CD4-positive, alpha-beta memory T cell (primary cell): Measurements from ENCODE around the gene TNS1. TPM values are rescaled to one million over a fixed set of nuclear protein-coding genes. Genes with fewer than 3 reads are reported as not detected.

ENCODE experiments used
- CTCF ChIA-PET: fragments of 350-600 bp; sonication (Branson Sonifier 250); formaldehyde crosslinking; loops from one replicate; lab custom pipeline; 2021; ENCODE audit warnings: inconsistent platforms; ENCODE audit not compliant: partially characterized antibody; lab: Charles Lee
- POLR2A ChIA-PET: fragments of 350-600 bp; sonication (Branson Sonifier 250); formaldehyde crosslinking; loops from one replicate; lab custom pipeline; 2021; ENCODE audit not compliant: partially characterized antibody; lab: Charles Lee
- DNase-seq, 5 donors: peaks; one replicate each; pipeline versions ENCODE4 v3.0.0 to v3.0.0-alpha.2; 2020 to 2022; ENCODE audit warnings: mixed read lengths in 1 of 5
- H3K27ac ChIP-seq: one replicate; pipeline ENCODE4 v1.7.0; 2013; ENCODE audit warnings: low read depth, low read length
- H3K27me3 ChIP-seq: 2 replicates; pipeline ENCODE4 v1.7.0; 2013; ENCODE audit warnings: mild to moderate bottlenecking, low read length, moderate library complexity; ENCODE audit not compliant: insufficient read depth
- H3K36me3 ChIP-seq: 2 replicates; pipeline ENCODE4 v1.7.0; 2013; ENCODE audit warnings: mild to moderate bottlenecking, low read length, moderate library complexity; ENCODE audit not compliant: insufficient read depth
- H3K4me1 ChIP-seq: 2 replicates; pipeline ENCODE4 v1.7.0; 2013; ENCODE audit warnings: mild to moderate bottlenecking, low read length, moderate library complexity; ENCODE audit not compliant: insufficient read depth
- H3K4me3 ChIP-seq, 2 donors: one replicate each; pipeline ENCODE4 v1.7.0; 2013; ENCODE audit warnings: low read length in 2 of 2, mild to moderate bottlenecking in 1 of 2
- H3K9me3 ChIP-seq, 2 donors: one replicate each; pipeline ENCODE4 v1.7.0; 2013; ENCODE audit warnings: low read length in 2 of 2, control low read depth in 1 of 2; ENCODE audit not compliant: control insufficient read depth in 1 of 2
- H3K27ac Mint-ChIP-seq, 7 donors: one replicate each; pipeline ENCODE4 v1.8.0; 2020 to 2021; ENCODE audit warnings: mixed read lengths in 7 of 7, mild to moderate bottlenecking in 6 of 7, inconsistent platforms in 3 of 7, moderate library complexity in 3 of 7
- H3K27me3 Mint-ChIP-seq, 2 donors: one replicate each; pipeline ENCODE4 v1.8.0; 2020 to 2021; ENCODE audit warnings: mixed read lengths in 2 of 2
- H3K36me3 Mint-ChIP-seq, 2 donors: one replicate each; pipeline ENCODE4 v1.8.0; 2020 to 2021; ENCODE audit warnings: mixed read lengths in 2 of 2, inconsistent platforms in 1 of 2, mild to moderate bottlenecking in 1 of 2
- H3K4me1 Mint-ChIP-seq, 4 donors: one replicate each; pipeline ENCODE4 v1.8.0; 2020 to 2021; ENCODE audit warnings: mixed read lengths in 4 of 4, mild to moderate bottlenecking in 1 of 4
- H3K4me3 Mint-ChIP-seq, 8 donors: one replicate each; pipeline ENCODE4 v1.8.0; 2020 to 2021; ENCODE audit warnings: mixed read lengths in 8 of 8, mild to moderate bottlenecking in 7 of 8, moderate library complexity in 6 of 8, inconsistent platforms in 3 of 8
- H3K9me3 Mint-ChIP-seq, 8 donors: one replicate each; pipeline ENCODE4 v1.8.0; 2020 to 2021; ENCODE audit warnings: mixed read lengths in 8 of 8, mild to moderate bottlenecking in 5 of 8, inconsistent platforms in 3 of 8, moderate library complexity in 1 of 8
- intact Hi-C: fragments of 100-400 bp; cut with micrococcal nuclease; formaldehyde crosslinking; loops from one replicate; pipeline ENCODE4 v1.15.1; 2023
- polyA plus RNA-seq, 2 donors: library from polyadenylated mRNA; unstranded; fragments of 300-500 nt; fragmentation: Illumina TruSeq; gene quantifications; one replicate each; pipeline ENCODE4 v1.2.3, GENCODE V29; 2021
- total RNA-seq, 2 experiments: library from RNA; stranded (reverse); gene quantifications; one replicate each; pipeline ENCODE4 v1.2.3, GENCODE V29; 2021

Gene TNS1
- total and polyA plus RNA-seq, 4 experiments from 2014 or later: 0.78 to 1.2 TPM; not detected in 2

DNA sequence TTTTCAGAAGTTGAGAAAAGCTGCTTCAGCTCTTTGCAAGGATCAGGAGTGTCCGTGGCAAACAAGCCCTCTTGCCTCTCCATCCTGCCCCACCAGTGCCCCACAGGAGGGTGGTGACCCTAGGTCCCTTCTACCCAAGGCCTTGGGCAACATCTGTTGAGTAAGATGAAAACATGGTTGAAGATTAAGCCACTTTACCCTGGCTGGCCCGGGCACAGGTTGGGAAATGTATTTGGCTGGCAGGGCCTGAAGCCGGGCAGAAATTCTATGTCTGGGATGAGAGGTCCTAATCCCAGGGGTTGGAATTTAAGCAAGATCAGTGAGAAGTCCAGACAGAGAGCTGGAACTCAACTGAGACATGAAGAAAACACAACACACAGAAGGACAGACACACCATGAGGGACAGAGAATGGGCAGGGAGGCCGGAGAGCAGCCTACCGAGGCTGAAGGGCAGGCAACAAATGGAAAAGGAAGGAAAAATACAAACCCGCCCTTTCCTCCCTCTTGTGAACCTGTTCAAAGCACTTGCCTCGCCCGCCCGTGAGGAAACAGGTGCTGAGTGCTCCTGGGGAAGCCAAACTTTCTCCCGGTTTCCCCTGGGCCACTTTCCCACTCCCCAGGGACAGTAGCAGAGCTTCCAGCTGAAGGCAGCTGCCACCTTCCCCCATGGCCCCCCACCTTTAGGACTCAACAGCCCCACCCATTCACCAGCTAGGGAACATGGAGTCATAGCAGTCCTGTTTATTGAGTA is 86.1 kb downstream of the TNS1 start:
- H3K4me3 Mint-ChIP-seq: no peak overlapping the region
- CTCF ChIA-PET: no interaction called here

GRCh38 chr2:217915706-217916105 is 87.1 kb downstream of the TNS1 start:
- Mint-ChIP-seq H3K27me3 (peaks cover 4 to 22% of the 10 kb centered on the region in 2 donors), H3K36me3 (no peaks in the 10 kb centered on the region)
- intact Hi-C loops: no loop called here

More for the DNA sequence above, 86.1 kb downstream of the TNS1 start:
- intact Hi-C loops: no loop called here
- no peak overlapping the region for H3K27ac ChIP-seq
- Mint-ChIP-seq H3K4me1 (no peaks in the 10 kb centered on the region), H3K36me3 (no peaks in the 10 kb centered on the region), H3K27me3 (peaks cover 4 to 20% of the 10 kb centered on the region in 2 donors), H3K27ac (no peak overlapping the region), H3K9me3 (peaks cover 0 to 2% (median 0%) of the 10 kb centered on the region in 8 donors)
- no peaks in the 10 kb centered on the region for H3K27me3 ChIP-seq
- POLR2A ChIA-PET: no interaction called here
- no peak overlapping the region for H3K4me3 ChIP-seq
- no peak for DNase-seq
- no peaks in the 10 kb centered on the region for H3K4me1 ChIP-seq
- H3K9me3 ChIP-seq: no peaks in the 10 kb centered on the region
- H3K36me3 ChIP-seq: no peaks in the 10 kb centered on the region

GRCh38 chr2:217914878-217915277 is 87.9 kb downstream of the TNS1 start:
- Mint-ChIP-seq H3K27me3 (peaks cover 4 to 22% of the 10 kb centered on the region in 2 donors), H3K36me3 (no peaks in the 10 kb centered on the region), H3K9me3 (peaks cover 0 to 2% (median 0%) of the 10 kb centered on the region in 8 donors), H3K4me1 (no peaks in the 10 kb centered on the region), H3K27ac (no peak overlapping the region), H3K4me3 (no peak overlapping the region)
- no peaks in the 10 kb centered on the region for H3K4me1 ChIP-seq
- no peaks in the 10 kb centered on the region for H3K27me3 ChIP-seq
- no peak overlapping the region for H3K27ac ChIP-seq
- no peak for DNase-seq
- H3K4me3 ChIP-seq: no peak overlapping the region
- no peaks in the 10 kb centered on the region for H3K9me3 ChIP-seq
- H3K36me3 ChIP-seq: no peaks in the 10 kb centered on the region
- CTCF ChIA-PET: no interaction called here
- POLR2A ChIA-PET: no interaction called here
- intact Hi-C loops: no loop called here

More at GRCh38 chr2:217915706-217916105, 87.1 kb downstream of the TNS1 start:
- Mint-ChIP-seq H3K9me3 (peaks cover 0 to 2% (median 0%) of the 10 kb centered on the region in 8 donors), H3K27ac (no peak overlapping the region), H3K4me1 (no peaks in the 10 kb centered on the region), H3K4me3 (no peak overlapping the region)
- ChIA-PET CTCF (no interaction called here), POLR2A (no interaction called here)
- H3K9me3 ChIP-seq: no peaks in the 10 kb centered on the region
- no peak for DNase-seq
- no peaks in the 10 kb centered on the region for H3K36me3 ChIP-seq
- no peak overlapping the region for H3K4me3 ChIP-seq
- H3K4me1 ChIP-seq: no peaks in the 10 kb centered on the region
- H3K27ac ChIP-seq: no peak overlapping the region
- H3K27me3 ChIP-seq: no peaks in the 10 kb centered on the region

GRCh38 chr2:217914078-217914477 is 88.7 kb downstream of the TNS1 start:
- H3K9me3 ChIP-seq: no peaks in the 10 kb centered on the region
- Mint-ChIP-seq H3K27ac (no peak overlapping the region), H3K4me1 (no peaks in the 10 kb centered on the region), H3K9me3 (peaks cover 0 to 2% (median 0%) of the 10 kb centered on the region in 8 donors), H3K27me3 (peaks cover 4 to 22% of the 10 kb centered on the region in 2 donors), H3K36me3 (no peaks in the 10 kb centered on the region), H3K4me3 (no peak overlapping the region)
- no peaks in the 10 kb centered on the region for H3K36me3 ChIP-seq
- no peaks in the 10 kb centered on the region for H3K4me1 ChIP-seq
- POLR2A ChIA-PET: no interaction called here
- H3K27ac ChIP-seq: no peak overlapping the region
- CTCF ChIA-PET: no interaction called here
- no peaks in the 10 kb centered on the region for H3K27me3 ChIP-seq
- H3K4me3 ChIP-seq: no peak overlapping the region
- intact Hi-C loops: no loop called here
- no peak for DNase-seq

GRCh38 chr2:217913436-217913835 is 89.4 kb downstream of the TNS1 start:
- H3K27me3 Mint-ChIP-seq: peaks cover 4 to 22% of the 10 kb centered on the region in 2 donors
- ChIA-PET POLR2A (no interaction called here), CTCF (no interaction called here)
- Histone ChIP-seq H3K4me3 (no peak overlapping the region), H3K36me3 (no peaks in the 10 kb centered on the region), H3K9me3 (no peaks in the 10 kb centered on the region), H3K27ac (no peak overlapping the region), H3K4me1 (no peaks in the 10 kb centered on the region), H3K27me3 (no peaks in the 10 kb centered on the region)
- H3K36me3 Mint-ChIP-seq: no peaks in the 10 kb centered on the region
- H3K4me1 Mint-ChIP-seq: no peaks in the 10 kb centered on the region
- H3K27ac Mint-ChIP-seq: peak overlapping the region in 1 of 7 donors; percentile 16
- no peak for DNase-seq
- intact Hi-C loops: no loop called here
- no peak overlapping the region for H3K4me3 Mint-ChIP-seq
- H3K9me3 Mint-ChIP-seq: peaks cover 0 to 2% (median 0%) of the 10 kb centered on the region in 8 donors

GRCh38 chr2:217912098-217913024 is 90.4 kb downstream of the TNS1 start:
- H3K27ac ChIP-seq: no peak overlapping the region
- H3K4me3 Mint-ChIP-seq: no peak overlapping the region
- no peaks in the 10 kb centered on the region for H3K4me1 Mint-ChIP-seq
- no peaks in the 10 kb centered on the region for H3K4me1 ChIP-seq
- no peaks in the 10 kb centered on the region for H3K27me3 ChIP-seq
- no peaks in the 10 kb centered on the region for H3K36me3 Mint-ChIP-seq
- no peak for DNase-seq
- intact Hi-C loops: no loop called here
- POLR2A ChIA-PET: no interaction called here
- CTCF ChIA-PET: no interaction called here
- H3K4me3 ChIP-seq: no peak overlapping the region
- H3K9me3 ChIP-seq: no peaks in the 10 kb centered on the region
- H3K27ac Mint-ChIP-seq: no peak overlapping the region
- H3K36me3 ChIP-seq: no peaks in the 10 kb centered on the region
- H3K27me3 Mint-ChIP-seq: peaks cover 4 to 18% of the 10 kb centered on the region in 2 donors
- peaks cover 0 to 2% (median 0%) of the 10 kb centered on the region in 8 donors for H3K9me3 Mint-ChIP-seq
